Ramos (cell line): ENCODE results near the gene IDI2.
"Not testable (repeated sequence)": the region's sequence is repeated elsewhere in the genome, so short reads cannot be mapped to it uniquely, and the experiment has no call there.

ENCODE experiments used
- in situ Hi-C: fragments of 300-500 bp; cut with MboI; formaldehyde crosslinking; loops from one replicate; pipeline ENCODE4 v1.14.3; 2022; ENCODE audit warnings: low sequenced_read_pairs; ENCODE audit not compliant: unreplicated experiment

Gene IDI2

GRCh38 chr10:1048349-1048731 is 22.7 kb upstream of the IDI2 start:
- in situ Hi-C loops, result no loop called here

- in situ Hi-C loops, result no loop called here
These were observed 22.3 kb upstream of the IDI2 start for GRCh38 chr10:1047937-1048336.

- in situ Hi-C loops, result no loop called here
These were observed 19.8 kb upstream of the IDI2 start for GRCh38 chr10:1045415-1045814.

- in situ Hi-C loops, result no loop called here
These were observed 19.3 kb upstream of the IDI2 start for GRCh38 chr10:1044964-1045363.

- in situ Hi-C loops, result no loop called here
These were observed 18.5 kb upstream of the IDI2 start for GRCh38 chr10:1044146-1044545.

- in situ Hi-C loops, result no loop called here
These were observed 17.9 kb upstream of the IDI2 start for GRCh38 chr10:1043532-1043995.

GRCh38 chr10:1041514-1041913 is 15.9 kb upstream of the IDI2 start:
- in situ Hi-C loops, result no loop called here

- in situ Hi-C loops, result no loop called here
These were observed 14.5 kb upstream of the IDI2 start for GRCh38 chr10:1040133-1040532.

GRCh38 chr10:1038769-1039168 is 13.1 kb upstream of the IDI2 start:
- in situ Hi-C loops, result not testable (repeated sequence)

GRCh38 chr10:1037098-1037497 is 11.4 kb upstream of the IDI2 start:
- in situ Hi-C loops, result no loop called here

- in situ Hi-C loops, result no loop called here
These were observed 10.7 kb upstream of the IDI2 start for GRCh38 chr10:1036341-1036791.

- in situ Hi-C loops, result no loop called here
These were observed 9.5 kb upstream of the IDI2 start for GRCh38 chr10:1035201-1035600.

- in situ Hi-C loops, result no loop called here
These were observed 9.1 kb upstream of the IDI2 start for GRCh38 chr10:1034758-1035157.

GRCh38 chr10:1033601-1034000 is 7.9 kb upstream of the IDI2 start:
- in situ Hi-C loops, result no loop called here

GRCh38 chr10:1029838-1030237 is 4.2 kb upstream of the IDI2 start:
- in situ Hi-C loops, result no loop called here

GRCh38 chr10:1026578-1026977 is 919 bp upstream of the IDI2 start:
- in situ Hi-C loops, result no loop called here

GRCh38 chr10:1024103-1024502 is 1.6 kb downstream of the IDI2 start:
- in situ Hi-C loops, result no loop called here

GRCh38 chr10:1022413-1022812 is 3.2 kb downstream of the IDI2 start:
- in situ Hi-C loops, result no loop called here

- in situ Hi-C loops, result no loop called here
These were observed 4.7 kb downstream of the IDI2 start for GRCh38 chr10:1020958-1021357.

GRCh38 chr10:1020460-1020859 is 5.2 kb downstream of the IDI2 start:
- in situ Hi-C loops, result no loop called here

- in situ Hi-C loops, result no loop called here
These were observed 6.3 kb downstream of the IDI2 start for GRCh38 chr10:1019362-1019761.

- in situ Hi-C loops, result no loop called here
These were observed 10.0 kb downstream of the IDI2 start for GRCh38 chr10:1015688-1016087.

GRCh38 chr10:1011696-1012095 is 14.0 kb downstream of the IDI2 start:
- in situ Hi-C loops, result no loop called here
